A549 (cell line): Measurements from ENCODE around the gene KMT2C. TPM values are rescaled to one million over a fixed set of nuclear protein-coding genes. Genes with fewer than 3 reads are reported as not detected.

Experiments used
- ATAC-seq, 2 experiments: fragments of 200-7000 bp in 1 of 2; fragments of >200 bp in 1 of 2; cut with Nextera tagmentation in 1 of 2; cut with Tn5 transposase in 1 of 2; 3 replicates each; pipeline versions ENCODE4 v1.8.0 to v1.9.1; 2018 to 2020; ENCODE audit warnings: mild to moderate bottlenecking in 1 of 2, moderate library complexity in 1 of 2
- CTCF ChIA-PET: fragments of 300-600 bp; sonication (Branson Sonifier 250); formaldehyde crosslinking; extraction: SDS; loops from one replicate; lab custom pipeline; 2021; ENCODE audit warnings: antibody characterized with exemption, inconsistent platforms; lab: Yijun Ruan, JAX
- POLR2A ChIA-PET: fragments of 350-600 bp; formaldehyde crosslinking; extraction: SDS; loops from one replicate; lab custom pipeline; 2021; ENCODE audit warnings: antibody characterized with exemption, inconsistent platforms; lab: Yijun Ruan, JAX
- DNase-seq, 2 experiments: peaks; one replicate each; pipeline versions ENCODE4 v3.0.0 to v3.0.0-alpha.2; 2011 to 2016; ENCODE audit warnings: low read depth in 1 of 2, low spot score in 1 of 2
- FAIRE-seq: peaks from 2 replicates; lab custom pipeline; 2011; peaks lifted over from hg19 to GRCh38; lab: Jason Lieb, UNC
- H3K27ac ChIP-seq, 2 experiments: fragments of >200 bp; sonication (Bioruptor Twin); formaldehyde crosslinking; 3 replicates each; pipeline ENCODE4 v1.5.1; 2016 to 2017
- H3K4me1 ChIP-seq: fragments of >200 bp; sonication (Bioruptor Twin); formaldehyde crosslinking; 3 replicates; pipeline ENCODE4 v1.6.1; 2016
- H3K4me2 ChIP-seq: fragments of >200 bp; sonication (Bioruptor Twin); formaldehyde crosslinking; 3 replicates; pipeline ENCODE4 v1.6.1; 2016
- H3K4me3 ChIP-seq: fragments of >200 bp; sonication (Bioruptor Twin); formaldehyde crosslinking; 3 replicates; pipeline ENCODE4 v1.5.1; 2016
- H3K9me3 ChIP-seq: fragments of >200 bp; sonication (Bioruptor Twin); formaldehyde crosslinking; 3 replicates; pipeline ENCODE4 v1.6.1; 2016
- BCL3 ChIP-seq: fragments of >200 bp; sonication (Bioruptor Twin); formaldehyde crosslinking; IDR thresholded peaks from 3 replicates; pipeline ENCODE4 v1.6.1; 2016
- CBX2 ChIP-seq: fragments of 200-600 bp; sonication (generic); IDR thresholded peaks from 2 replicates; pipeline ENCODE4 v1.6.1; 2016; ENCODE audit warnings: low read depth, mild to moderate bottlenecking, borderline replicate concordance
- CBX8 ChIP-seq: fragments of 200-600 bp; sonication (generic); IDR thresholded peaks from 2 replicates; pipeline ENCODE4 v1.6.1; 2016
- CTCF ChIP-seq: fragments of >200 bp; sonication (Bioruptor Twin); formaldehyde crosslinking; IDR thresholded peaks from 3 replicates; pipeline ENCODE4 v1.5.1; 2016
- E2F6 ChIP-seq: IDR thresholded peaks from 2 replicates; pipeline ENCODE4 v1.6.1; 2012; ENCODE audit warnings: low read depth, borderline replicate concordance
- ELK1 ChIP-seq: fragments of 150-350 bp; IDR thresholded peaks from 2 replicates; pipeline ENCODE4 v1.6.1; 2014; ENCODE audit warnings: low read depth, mild to moderate bottlenecking, low read length
- ESRRA ChIP-seq: fragments of 150-350 bp; IDR thresholded peaks from 2 replicates; pipeline ENCODE4 v1.6.1; 2014; ENCODE audit warnings: mild to moderate bottlenecking, low read length, borderline replicate concordance
- FOSB ChIP-seq: fragments of 250-450 bp; sonication (Bioruptor Pico); IDR thresholded peaks from 2 replicates; pipeline ENCODE4 v1.5.0; 2020; ENCODE audit warnings: mild to moderate bottlenecking, moderate library complexity
- HDAC2 ChIP-seq: fragments of 200-600 bp; sonication (generic); IDR thresholded peaks from 2 replicates; pipeline ENCODE4 v1.6.1; 2016
- HOXA7 ChIP-seq: fragments of 250-450 bp; sonication (Bioruptor Pico); IDR thresholded peaks from 2 replicates; pipeline ENCODE4 v1.5.0; 2020; ENCODE audit warnings: mild to moderate bottlenecking, moderate library complexity
- HOXB5 ChIP-seq: fragments of 250-450 bp; sonication (Bioruptor Pico); IDR thresholded peaks from 2 replicates; pipeline ENCODE4 v1.5.0; 2020; ENCODE audit warnings: mild to moderate bottlenecking, moderate library complexity
- MAFK ChIP-seq: fragments of 450-650 bp; IDR thresholded peaks from 2 replicates; pipeline ENCODE4 v1.6.1; 2014; ENCODE audit not compliant: partially characterized antibody
- NPAS2 ChIP-seq: fragments of 250-450 bp; sonication (Bioruptor Pico); IDR thresholded peaks from 2 replicates; pipeline ENCODE4 v1.8.0; 2022; ENCODE audit warnings: mild to moderate bottlenecking, moderate library complexity, borderline replicate concordance
- PHF8 ChIP-seq: fragments of 200-600 bp; sonication (generic); IDR thresholded peaks from 2 replicates; pipeline ENCODE4 v1.6.1; 2016; ENCODE audit warnings: low read depth, mild to moderate bottlenecking, antibody characterized with exemption, moderate library complexity, borderline replicate concordance
- POLR2A ChIP-seq: IDR thresholded peaks from 2 replicates; pipeline ENCODE4 v1.6.1; 2012; ENCODE audit warnings: mild to moderate bottlenecking, low read length
- RAD21 ChIP-seq, 2 experiments: fragments of >200 bp in 1 of 2; sonication (Bioruptor Twin) in 1 of 2; formaldehyde crosslinking in 1 of 2; IDR thresholded peaks in 1 of 2; conservative IDR thresholded peaks in 1 of 2; 2 replicates in 1 of 2; 3 replicates in 1 of 2; pipeline ENCODE4 v1.6.1; 2012 to 2018; ENCODE audit warnings: inconsistent platforms in 1 of 2
- RFX5 ChIP-seq: fragments of 450-650 bp; IDR thresholded peaks from 2 replicates; pipeline ENCODE4 v1.7.1; 2014; ENCODE audit warnings: antibody characterized with exemption, mild to moderate bottlenecking, moderate library complexity
- RNF2 ChIP-seq: fragments of 200-600 bp; sonication (generic); IDR thresholded peaks from 2 replicates; pipeline ENCODE4 v1.6.1; 2016; ENCODE audit warnings: low read depth, mild to moderate bottlenecking, antibody characterized with exemption, moderate library complexity, borderline replicate concordance
- SREBF2 ChIP-seq: fragments of 450-650 bp; IDR thresholded peaks from 2 replicates; pipeline ENCODE4 v1.6.1; 2014; ENCODE audit warnings: mild to moderate bottlenecking, moderate library complexity
- TP53 ChIP-seq: fragments of 250-450 bp; sonication (Bioruptor Pico); IDR thresholded peaks from 2 replicates; pipeline ENCODE4 v1.5.0; 2021; ENCODE audit warnings: mild to moderate bottlenecking, moderate library complexity
- WGBS: methylation state at CpG from one replicate; pipeline ENCODE4 v1.1.6; 2017; ENCODE audit errors: missing lambda C conversion rate; 5-methylcytosine and 5-hydroxymethylcytosine counted together
- polyA plus RNA-seq, 4 experiments: library from polyadenylated mRNA; depleted of rRNA in 3 of 4; stranded (reverse); fragments of >200 nt; fragmentation: RNase III in 1 of 4; extraction: RNeasy Plus Mini Kit Qiagen cat#74134 plus additional on column Dnase treatment in 1 of 4; gene quantifications; 2 replicates in 3 of 4; 3 replicates in 1 of 4; pipeline ENCODE4 v1.2.3, GENCODE V29; 2011 to 2017

Gene KMT2C
- polyA plus RNA-seq, 2 of the 4 experiments (the other 2 are of a cell fraction), result 4.2 to 13.1 TPM

- no peak overlapping the region for H3K27ac ChIP-seq
- 94% methylated on average over 11 of the region's 11 CpGs for WGBS
- DNase-seq (no peak), ATAC-seq (no peak), FAIRE-seq (no peak)
- no peak for TF ChIP-seq BCL3
- no peak for TF ChIP-seq NPAS2 (CRISPR knock-in tag)
- no peak for TF ChIP-seq SREBF2
- TF ChIP-seq RNF2, result no peak
- no peak for TF ChIP-seq TP53
- no peak overlapping the region for H3K4me2 ChIP-seq
- CTCF ChIA-PET, result interaction anchor here (1.1 to 1.3 kb wide), 2 partner anchors 12 to 27 kb away, joined by 3 to 5 read pairs; no protein-coding TSS in a partner anchor
- no peaks in the 10 kb centered on the region for H3K9me3 ChIP-seq
- H3K4me3 ChIP-seq, result no peak overlapping the region
- POLR2A ChIA-PET, result no interaction called here
- no peaks in the 10 kb centered on the region for H3K4me1 ChIP-seq
Observed at GRCh38 chr7:152158801-152159587, 276.8 kb downstream of the KMT2C start.

GRCh38 chr7:152152267-152152666 is 283.5 kb downstream of the KMT2C start:
- 98% methylated on average over 5 of the region's 5 CpGs for WGBS
- no peak overlapping the region for H3K27ac ChIP-seq
- H3K9me3 ChIP-seq, result no peaks in the 10 kb centered on the region
- FAIRE-seq, result no peak
- DNase-seq, result no peak
- H3K4me1 ChIP-seq, result no peaks in the 10 kb centered on the region
- ATAC-seq, result peak; percentile 24 to 34; a peak in 3 of 6 replicates
- H3K4me3 ChIP-seq, result no peak overlapping the region
- ChIA-PET CTCF (interaction anchor here (0.7 kb wide), 1 partner anchor 116 kb away, joined by 3 read pairs; no protein-coding TSS in a partner anchor), POLR2A (no interaction called here)
- no peak for TF ChIP-seq RAD21 (conservative IDR thresholded peaks at IDR 0.05 in 1 of 2, IDR thresholded peaks at IDR 0.05 in 1 of 2)
- TF ChIP-seq E2F6, result no peak
- TF ChIP-seq HOXA7 (CRISPR knock-in tag), result no peak
- no peak for TF ChIP-seq FOSB (CRISPR knock-in tag)
- no peak for TF ChIP-seq HDAC2
- no peak for TF ChIP-seq MAFK
- TF ChIP-seq ESRRA, result no peak
- no peak for TF ChIP-seq CBX2
- TF ChIP-seq CBX8, result no peak
- no peak for TF ChIP-seq POLR2A
- no peak for TF ChIP-seq CTCF
- TF ChIP-seq RFX5, result no peak
- TF ChIP-seq HOXB5 (CRISPR knock-in tag), result no peak
- TF ChIP-seq PHF8, result no peak
- TF ChIP-seq ELK1, result no peak
- H3K4me2 ChIP-seq, result no peak overlapping the region
